GM10266 (cell line): ENCODE data around the gene FALEC.

Experiments
- DNase-seq: peaks from one replicate; pipeline ENCODE4 v3.0.0; 2012; ENCODE audit errors: extremely low spot score
- TF ChIP-seq, protein P1 (sequence below): IDR thresholded peaks from 2 replicates; pipeline ENCODE4 v1.5.1; 2012; ENCODE audit warnings: mild to moderate bottlenecking, low read depth; ENCODE audit not compliant: control insufficient read depth, insufficient read depth; ENCODE audit errors: missing control alignments

Gene FALEC

DNA sequence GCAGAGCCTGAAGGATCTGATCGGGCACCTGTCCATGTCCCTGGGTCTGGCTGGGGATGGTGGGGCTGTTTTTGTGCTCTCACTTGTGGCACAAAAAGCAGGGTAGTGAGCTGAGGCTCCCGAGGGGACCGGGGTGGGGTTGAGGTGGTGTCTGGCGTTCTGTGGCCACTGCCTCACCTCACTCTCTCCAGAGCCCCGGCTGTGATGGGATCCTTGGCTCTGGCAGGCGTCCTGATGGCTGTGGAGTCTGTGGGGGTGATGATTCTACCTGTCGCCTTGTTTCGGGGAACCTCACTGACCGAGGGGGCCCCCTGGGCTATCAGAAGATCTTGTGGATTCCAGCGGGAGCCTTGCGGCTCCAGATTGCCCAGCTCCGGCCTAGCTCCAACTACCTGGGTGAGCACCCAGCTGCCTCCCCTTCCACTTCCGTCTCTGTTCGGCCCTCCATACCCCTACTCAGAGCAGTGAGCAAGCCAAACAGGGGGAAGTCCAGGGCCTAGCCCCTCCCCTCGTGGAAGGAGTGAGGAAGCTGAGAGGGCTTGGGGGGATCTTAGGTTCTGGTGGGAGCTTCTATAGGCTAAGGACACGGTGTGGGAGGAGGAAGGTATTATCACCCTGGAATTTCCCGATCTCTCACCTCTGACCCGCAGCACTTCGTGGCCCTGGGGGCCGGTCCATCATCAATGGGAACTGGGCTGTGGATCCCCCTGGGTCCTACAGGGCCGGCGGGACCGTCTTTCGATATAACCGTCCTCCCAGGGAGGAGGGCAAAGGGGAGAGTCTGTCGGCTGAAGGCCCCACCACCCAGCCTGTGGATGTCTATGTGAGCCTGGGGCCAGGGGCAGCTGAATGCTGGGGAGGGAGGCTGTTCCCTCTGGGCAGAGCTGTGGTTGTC lies 40.7 kb downstream of the FALEC start:
- TF ChIP-seq, protein P1, sequence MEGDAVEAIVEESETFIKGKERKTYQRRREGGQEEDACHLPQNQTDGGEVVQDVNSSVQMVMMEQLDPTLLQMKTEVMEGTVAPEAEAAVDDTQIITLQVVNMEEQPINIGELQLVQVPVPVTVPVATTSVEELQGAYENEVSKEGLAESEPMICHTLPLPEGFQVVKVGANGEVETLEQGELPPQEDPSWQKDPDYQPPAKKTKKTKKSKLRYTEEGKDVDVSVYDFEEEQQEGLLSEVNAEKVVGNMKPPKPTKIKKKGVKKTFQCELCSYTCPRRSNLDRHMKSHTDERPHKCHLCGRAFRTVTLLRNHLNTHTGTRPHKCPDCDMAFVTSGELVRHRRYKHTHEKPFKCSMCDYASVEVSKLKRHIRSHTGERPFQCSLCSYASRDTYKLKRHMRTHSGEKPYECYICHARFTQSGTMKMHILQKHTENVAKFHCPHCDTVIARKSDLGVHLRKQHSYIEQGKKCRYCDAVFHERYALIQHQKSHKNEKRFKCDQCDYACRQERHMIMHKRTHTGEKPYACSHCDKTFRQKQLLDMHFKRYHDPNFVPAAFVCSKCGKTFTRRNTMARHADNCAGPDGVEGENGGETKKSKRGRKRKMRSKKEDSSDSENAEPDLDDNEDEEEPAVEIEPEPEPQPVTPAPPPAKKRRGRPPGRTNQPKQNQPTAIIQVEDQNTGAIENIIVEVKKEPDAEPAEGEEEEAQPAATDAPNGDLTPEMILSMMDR = no peak
- no peak for DNase-seq

- TF ChIP-seq, protein P1 = no peak
- no peak for DNase-seq
Observed at GRCh38 chr1:150557065-150557600, 41.6 kb downstream of the FALEC start.

DNA sequence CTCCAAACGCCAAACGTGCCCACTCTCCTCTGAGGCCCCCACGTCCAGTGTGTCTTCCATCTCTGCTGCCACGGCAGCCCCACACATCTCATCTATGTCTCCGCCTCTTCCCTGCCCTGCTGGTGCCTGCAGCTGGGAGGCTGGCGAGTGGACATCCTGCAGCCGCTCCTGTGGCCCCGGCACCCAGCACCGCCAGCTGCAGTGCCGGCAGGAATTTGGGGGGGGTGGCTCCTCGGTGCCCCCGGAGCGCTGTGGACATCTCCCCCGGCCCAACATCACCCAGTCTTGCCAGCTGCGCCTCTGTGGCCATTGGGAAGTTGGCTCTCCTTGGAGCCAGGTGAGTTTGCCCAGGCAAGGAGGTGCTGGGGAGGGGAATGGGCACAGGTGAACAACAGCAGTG lies 42.3 kb downstream of the FALEC start:
- TF ChIP-seq, protein P1 = no peak
- DNase-seq = no peak

DNA sequence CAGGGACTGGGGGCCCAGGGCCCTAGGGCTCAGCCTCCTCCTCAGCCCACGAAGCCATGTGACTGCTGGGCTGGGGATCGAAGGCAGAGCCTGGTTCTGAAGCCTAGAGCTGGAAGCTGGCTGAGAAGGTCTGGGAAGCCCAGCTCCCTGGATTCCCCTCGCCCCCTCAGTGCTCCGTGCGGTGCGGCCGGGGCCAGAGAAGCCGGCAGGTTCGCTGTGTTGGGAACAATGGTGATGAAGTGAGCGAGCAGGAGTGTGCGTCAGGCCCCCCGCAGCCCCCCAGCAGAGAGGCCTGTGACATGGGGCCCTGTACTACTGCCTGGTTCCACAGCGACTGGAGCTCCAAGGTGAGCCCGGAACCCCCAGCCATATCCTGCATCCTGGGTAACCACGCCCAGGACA lies 42.8 kb downstream of the FALEC start:
- TF ChIP-seq, protein P1 = no peak
- no peak for DNase-seq

GRCh38 chr1:150558761-150559655 lies 43.5 kb downstream of the FALEC start:
- TF ChIP-seq, protein P1 = no peak
- DNase-seq = no peak

- no peak for DNase-seq
- TF ChIP-seq, protein P1 = no peak
Observed at GRCh38 chr1:150559656-150560010, 44.1 kb downstream of the FALEC start.
